VCaP (cell line): ENCODE data around the gene LMAN1L.
A peak's percentile ranks its signal among the peaks of the same experiment; 100 is the strongest.

Experiments
- H3K27ac ChIP-seq: fragments of 450-650 bp; 2 replicates; pipeline ENCODE4 v1.5.1; 2017
- TF ChIP-seq, protein P1 (sequence below): fragments of 450-650 bp; conservative IDR thresholded peaks from 2 replicates; pipeline ENCODE4 v1.5.1; 2017; ENCODE audit warnings: mild to moderate bottlenecking, moderate library complexity

LMAN1L gene

DNA sequence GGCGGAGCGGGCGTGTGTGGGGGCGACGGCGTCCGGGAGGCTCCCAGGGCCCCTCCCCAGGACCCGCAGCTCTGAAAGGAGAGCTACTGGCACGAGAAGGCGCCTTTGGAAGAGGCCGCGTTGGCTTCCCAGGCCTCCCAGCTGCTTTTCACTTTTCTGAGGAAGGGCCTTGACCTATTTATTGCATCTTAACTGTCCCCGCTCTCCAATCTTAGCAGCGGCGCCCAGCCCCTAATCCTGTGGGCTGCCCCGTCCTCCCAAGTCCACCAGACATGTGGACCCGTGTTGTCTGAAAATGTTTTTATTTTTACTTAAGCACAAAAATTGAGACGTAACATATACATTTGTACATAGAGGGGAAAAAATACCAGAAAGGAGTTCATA is 30.8 kb downstream of the LMAN1L start:
- H3K27ac ChIP-seq, result peak overlapping the region; percentile 100
- TF ChIP-seq, protein P1, sequence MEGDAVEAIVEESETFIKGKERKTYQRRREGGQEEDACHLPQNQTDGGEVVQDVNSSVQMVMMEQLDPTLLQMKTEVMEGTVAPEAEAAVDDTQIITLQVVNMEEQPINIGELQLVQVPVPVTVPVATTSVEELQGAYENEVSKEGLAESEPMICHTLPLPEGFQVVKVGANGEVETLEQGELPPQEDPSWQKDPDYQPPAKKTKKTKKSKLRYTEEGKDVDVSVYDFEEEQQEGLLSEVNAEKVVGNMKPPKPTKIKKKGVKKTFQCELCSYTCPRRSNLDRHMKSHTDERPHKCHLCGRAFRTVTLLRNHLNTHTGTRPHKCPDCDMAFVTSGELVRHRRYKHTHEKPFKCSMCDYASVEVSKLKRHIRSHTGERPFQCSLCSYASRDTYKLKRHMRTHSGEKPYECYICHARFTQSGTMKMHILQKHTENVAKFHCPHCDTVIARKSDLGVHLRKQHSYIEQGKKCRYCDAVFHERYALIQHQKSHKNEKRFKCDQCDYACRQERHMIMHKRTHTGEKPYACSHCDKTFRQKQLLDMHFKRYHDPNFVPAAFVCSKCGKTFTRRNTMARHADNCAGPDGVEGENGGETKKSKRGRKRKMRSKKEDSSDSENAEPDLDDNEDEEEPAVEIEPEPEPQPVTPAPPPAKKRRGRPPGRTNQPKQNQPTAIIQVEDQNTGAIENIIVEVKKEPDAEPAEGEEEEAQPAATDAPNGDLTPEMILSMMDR, result no peak

DNA sequence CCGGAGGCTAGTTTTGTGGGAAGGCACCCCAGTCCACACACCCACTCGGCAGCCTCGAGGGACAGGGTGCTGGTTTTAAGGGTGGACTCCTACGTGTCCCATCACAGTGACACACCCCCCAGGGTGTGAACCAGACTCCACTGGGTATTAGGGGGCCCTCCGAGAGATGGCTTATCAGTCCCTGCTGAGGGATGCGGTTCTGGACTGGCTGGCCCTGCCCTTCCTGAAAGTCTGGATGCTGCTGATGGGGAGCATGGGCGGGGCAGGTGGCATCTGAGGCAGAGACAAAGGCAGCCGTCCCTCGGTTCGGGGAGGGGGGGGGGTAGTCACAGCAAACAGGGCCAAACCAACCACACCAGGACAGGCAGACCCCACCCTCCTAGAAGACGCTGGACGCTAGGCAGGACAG is 31.3 kb downstream of the LMAN1L start:
- TF ChIP-seq, protein P1, result no peak
- H3K27ac ChIP-seq, result peak overlapping the region; percentile 100

DNA sequence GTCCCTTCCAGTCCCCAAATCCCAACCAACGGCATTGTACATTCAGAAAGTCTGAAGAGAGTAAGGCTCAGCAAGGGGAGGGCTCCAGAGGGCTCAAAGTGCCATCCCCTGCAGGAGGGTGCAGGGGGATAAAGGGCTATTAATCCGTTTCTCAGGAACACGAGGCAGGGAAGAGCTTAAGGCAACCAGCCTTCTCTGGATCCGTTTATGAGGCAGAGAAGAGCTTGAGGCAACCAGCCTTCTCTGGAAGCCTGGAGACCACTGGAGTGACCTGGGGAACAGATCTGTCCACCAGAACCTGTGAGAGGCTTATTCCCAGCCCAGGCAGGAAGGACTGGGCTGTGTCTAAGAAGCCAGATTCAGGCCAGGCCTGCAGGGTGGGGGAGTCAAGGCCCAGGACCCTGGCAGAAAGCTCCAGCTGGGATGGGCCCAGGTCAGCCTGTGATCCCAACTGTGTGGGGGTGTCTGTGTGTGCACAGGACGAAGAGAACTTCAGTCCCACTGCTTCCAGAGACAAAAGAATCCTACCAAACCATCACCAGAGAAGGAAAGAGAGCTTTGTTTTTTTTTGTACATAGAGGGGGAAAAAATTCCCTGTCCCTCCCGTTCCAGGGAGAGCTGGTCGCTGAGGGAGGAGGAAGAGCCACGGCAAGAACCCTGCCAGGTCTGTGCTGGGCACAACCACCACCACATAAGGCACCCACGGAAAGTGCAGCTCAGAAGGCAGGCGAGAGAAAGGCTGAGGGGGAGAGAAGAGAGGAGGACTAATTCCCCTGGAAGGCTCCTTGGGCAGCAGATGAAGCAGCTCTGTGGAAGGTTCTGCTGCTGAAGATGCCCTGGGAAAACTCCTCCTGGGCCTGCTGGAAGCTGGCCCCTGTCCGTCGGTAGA is 31.9 kb downstream of the LMAN1L start:
- TF ChIP-seq, protein P1, result no peak
- H3K27ac ChIP-seq, result peak overlapping the region; percentile 100

- TF ChIP-seq, protein P1, result no peak
Measured at GRCh38 chr15:74845208-74845568, 32.6 kb downstream of the LMAN1L start.

GRCh38 chr15:74845581-74845980 is 32.9 kb downstream of the LMAN1L start:
- TF ChIP-seq, protein P1, result no peak
- peak overlapping the region; percentile 100; the same call in 1 of the 2 replicates for H3K27ac ChIP-seq

More at GRCh38 chr15:74845208-74845568, 32.6 kb downstream of the LMAN1L start:
- H3K27ac ChIP-seq, result peak overlapping the region; percentile 100

DNA sequence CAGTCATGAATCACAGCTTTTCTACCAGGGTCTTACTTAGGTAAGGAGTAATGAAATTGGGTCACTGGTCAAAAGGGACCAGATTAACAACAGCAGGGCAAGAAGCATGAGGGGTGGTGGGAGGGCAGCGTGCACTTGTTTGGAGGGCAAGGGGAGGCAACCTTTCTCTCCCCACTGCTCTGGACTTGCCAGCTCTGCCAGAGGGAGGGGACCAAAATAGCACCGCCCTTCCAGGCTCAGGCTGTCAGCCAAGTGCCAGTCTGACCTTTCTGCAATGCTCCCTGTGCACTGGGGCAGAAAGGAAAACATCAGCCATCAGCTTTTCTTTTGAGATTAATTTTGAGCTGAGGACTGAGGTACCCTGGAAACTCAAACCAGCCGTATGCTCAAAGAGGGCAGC is 34.8 kb downstream of the LMAN1L start:
- TF ChIP-seq, protein P1, result no peak
- peak overlapping the region; percentile 73 for H3K27ac ChIP-seq

- peak overlapping the region; percentile 8; the same call in 1 of the 2 replicates for H3K27ac ChIP-seq
- TF ChIP-seq, protein P1, result no peak
Measured at GRCh38 chr15:74850393-74850792, 37.8 kb downstream of the LMAN1L start.
